ENCODE data around the gene PKDCC. TPM values are rescaled to one million over a fixed set of nuclear protein-coding genes. Genes with fewer than 3 reads are reported as not detected.

PKDCC gene
- total and polyA plus RNA-seq, 2 of the 13 experiments (the other 11 are each of a cell fraction or from before 2014, with no cell fraction given): 52.6 to 58.8 TPM

DNA sequence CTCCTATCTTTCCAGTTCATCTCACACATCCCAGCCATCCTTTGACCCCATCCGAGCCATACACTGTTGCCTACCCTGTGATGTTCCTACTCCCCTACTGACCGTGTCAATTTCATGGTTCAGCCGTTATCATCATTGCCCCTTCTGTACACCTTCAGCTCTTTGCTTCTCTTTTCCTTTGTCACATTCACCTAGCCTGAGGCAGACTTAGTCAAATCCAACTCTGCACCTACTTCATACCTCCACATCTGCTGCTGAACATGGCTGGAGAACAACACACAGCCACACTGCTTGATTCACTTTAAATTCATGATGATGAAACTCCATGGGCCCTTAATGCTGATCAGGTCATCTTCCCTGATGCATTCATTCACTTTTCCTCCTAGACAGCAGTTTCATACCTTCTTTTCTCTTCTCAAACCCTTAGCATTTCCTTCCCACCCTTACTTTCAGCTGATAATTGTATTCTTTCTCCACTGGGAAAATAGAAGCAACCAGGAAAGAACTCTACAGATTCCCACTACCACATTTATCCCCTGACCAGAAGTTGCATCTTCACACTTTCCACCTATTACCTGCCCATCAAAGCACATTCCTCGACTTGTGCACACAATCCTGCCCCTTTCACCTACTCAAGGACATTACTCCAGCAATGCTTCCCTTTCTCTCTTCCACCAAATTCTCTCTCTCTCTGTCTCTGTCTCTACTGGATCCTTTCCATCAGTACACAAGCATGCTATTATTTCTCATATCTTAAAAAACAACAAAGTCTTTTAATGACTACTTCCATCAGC is 59.6 kb downstream of the PKDCC start (continued):
- TF ChIP-seq IKZF5 (CRISPR knock-in tag; IDR thresholded peaks at IDR 0.05): peak; percentile 11; the same call in 1 of the 2 replicates
- TF ChIP-seq KDM6A (CRISPR knock-in tag; IDR thresholded peaks at IDR 0.05; ENCODE audit: low read depth): no peak
- no peak for TF ChIP-seq NFE2 (CRISPR knock-in tag; IDR thresholded peaks at IDR 0.05)
- no peak for TF ChIP-seq HOXA7 (CRISPR knock-in tag; IDR thresholded peaks at IDR 0.05)
- TF ChIP-seq, protein P1, sequence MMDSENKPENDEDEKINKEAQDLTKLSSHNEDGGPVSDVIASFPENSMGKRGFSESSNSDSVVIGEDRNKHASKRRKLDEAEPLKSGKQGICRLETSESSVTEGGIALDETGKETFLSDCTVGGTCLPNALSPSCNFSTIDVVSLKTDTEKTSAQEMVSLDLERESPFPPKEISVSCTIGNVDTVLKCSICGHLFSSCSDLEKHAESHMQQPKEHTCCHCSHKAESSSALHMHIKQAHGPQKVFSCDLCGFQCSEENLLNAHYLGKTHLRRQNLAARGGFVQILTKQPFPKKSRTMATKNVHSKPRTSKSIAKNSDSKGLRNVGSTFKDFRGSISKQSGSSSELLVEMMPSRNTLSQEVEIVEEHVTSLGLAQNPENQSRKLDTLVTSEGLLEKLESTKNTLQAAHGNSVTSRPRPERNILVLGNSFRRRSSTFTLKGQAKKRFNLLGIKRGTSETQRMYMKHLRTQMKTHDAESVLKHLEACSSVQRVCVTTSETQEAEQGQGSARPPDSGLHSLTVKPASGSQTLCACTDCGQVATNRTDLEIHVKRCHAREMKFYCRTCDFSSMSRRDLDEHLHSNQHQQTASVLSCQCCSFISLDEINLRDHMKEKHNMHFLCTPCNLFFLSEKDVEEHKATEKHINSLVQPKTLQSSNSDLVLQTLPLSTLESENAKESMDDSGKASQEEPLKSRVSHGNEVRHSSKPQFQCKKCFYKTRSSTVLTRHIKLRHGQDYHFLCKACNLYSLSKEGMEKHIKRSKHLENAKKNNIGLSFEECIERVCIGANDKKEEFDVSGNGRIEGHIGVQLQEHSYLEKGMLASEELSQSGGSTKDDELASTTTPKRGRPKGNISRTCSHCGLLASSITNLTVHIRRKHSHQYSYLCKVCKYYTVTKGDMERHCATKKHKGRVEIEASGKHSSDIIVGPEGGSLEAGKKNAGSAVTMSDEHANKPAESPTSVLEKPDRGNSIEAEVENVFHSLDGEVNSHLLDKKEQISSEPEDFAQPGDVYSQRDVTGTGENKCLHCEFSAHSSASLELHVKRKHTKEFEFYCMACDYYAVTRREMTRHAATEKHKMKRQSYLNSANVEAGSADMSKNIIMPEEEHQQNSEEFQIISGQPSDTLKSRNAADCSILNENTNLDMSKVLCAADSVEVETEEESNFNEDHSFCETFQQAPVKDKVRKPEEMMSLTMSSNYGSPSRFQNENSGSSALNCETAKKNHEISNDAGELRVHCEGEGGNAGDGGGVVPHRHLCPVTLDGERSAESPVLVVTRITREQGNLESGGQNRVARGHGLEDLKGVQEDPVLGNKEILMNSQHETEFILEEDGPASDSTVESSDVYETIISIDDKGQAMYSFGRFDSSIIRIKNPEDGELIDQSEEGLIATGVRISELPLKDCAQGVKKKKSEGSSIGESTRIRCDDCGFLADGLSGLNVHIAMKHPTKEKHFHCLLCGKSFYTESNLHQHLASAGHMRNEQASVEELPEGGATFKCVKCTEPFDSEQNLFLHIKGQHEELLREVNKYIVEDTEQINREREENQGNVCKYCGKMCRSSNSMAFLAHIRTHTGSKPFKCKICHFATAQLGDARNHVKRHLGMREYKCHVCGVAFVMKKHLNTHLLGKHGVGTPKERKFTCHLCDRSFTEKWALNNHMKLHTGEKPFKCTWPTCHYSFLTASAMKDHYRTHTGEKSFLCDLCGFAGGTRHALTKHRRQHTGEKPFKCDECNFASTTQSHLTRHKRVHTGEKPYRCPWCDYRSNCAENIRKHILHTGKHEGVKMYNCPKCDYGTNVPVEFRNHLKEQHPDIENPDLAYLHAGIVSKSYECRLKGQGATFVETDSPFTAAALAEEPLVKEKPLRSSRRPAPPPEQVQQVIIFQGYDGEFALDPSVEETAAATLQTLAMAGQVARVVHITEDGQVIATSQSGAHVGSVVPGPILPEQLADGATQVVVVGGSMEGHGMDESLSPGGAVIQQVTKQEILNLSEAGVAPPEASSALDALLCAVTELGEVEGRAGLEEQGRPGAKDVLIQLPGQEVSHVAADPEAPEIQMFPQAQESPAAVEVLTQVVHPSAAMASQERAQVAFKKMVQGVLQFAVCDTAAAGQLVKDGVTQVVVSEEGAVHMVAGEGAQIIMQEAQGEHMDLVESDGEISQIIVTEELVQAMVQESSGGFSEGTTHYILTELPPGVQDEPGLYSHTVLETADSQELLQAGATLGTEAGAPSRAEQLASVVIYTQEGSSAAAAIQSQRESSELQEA (CRISPR knock-in tag; IDR thresholded peaks at IDR 0.05; ENCODE audit: not compliant biosample characterization): no peak
- TF ChIP-seq TEAD3 (CRISPR knock-in tag; optimal IDR thresholded peaks at IDR 0.05; ENCODE audit: borderline replicate concordance): peak; percentile 75
- TF ChIP-seq CBX2 (IDR thresholded peaks at IDR 0.05; ENCODE audit: low read depth, low read length): no peak
- no peak for TF ChIP-seq CBX2 (CRISPR knock-in tag; IDR thresholded peaks at IDR 0.05; ENCODE audit: low read depth)
- no peak for TF ChIP-seq ZNF343 (CRISPR knock-in tag; IDR thresholded peaks at IDR 0.05)
- no peak for TF ChIP-seq ZFX (CRISPR knock-in tag; IDR thresholded peaks at IDR 0.05; ENCODE audit: low read depth)
- TF ChIP-seq, protein P2, sequence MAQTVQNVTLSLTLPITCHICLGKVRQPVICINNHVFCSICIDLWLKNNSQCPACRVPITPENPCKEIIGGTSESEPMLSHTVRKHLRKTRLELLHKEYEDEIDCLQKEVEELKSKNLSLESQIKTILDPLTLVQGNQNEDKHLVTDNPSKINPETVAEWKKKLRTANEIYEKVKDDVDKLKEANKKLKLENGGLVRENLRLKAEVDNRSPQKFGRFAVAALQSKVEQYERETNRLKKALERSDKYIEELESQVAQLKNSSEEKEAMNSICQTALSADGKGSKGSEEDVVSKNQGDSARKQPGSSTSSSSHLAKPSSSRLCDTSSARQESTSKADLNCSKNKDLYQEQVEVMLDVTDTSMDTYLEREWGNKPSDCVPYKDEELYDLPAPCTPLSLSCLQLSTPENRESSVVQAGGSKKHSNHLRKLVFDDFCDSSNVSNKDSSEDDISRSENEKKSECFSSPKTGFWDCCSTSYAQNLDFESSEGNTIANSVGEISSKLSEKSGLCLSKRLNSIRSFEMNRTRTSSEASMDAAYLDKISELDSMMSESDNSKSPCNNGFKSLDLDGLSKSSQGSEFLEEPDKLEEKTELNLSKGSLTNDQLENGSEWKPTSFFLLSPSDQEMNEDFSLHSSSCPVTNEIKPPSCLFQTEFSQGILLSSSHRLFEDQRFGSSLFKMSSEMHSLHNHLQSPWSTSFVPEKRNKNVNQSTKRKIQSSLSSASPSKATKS (CRISPR knock-in tag; IDR thresholded peaks at IDR 0.05): no peak
- no peak for TF ChIP-seq ZNF3 (CRISPR knock-in tag; IDR thresholded peaks at IDR 0.05)
- TF ChIP-seq NFRKB (IDR thresholded peaks at IDR 0.05): no peak
- TF ChIP-seq ATF7 (IDR thresholded peaks at IDR 0.05): 0 out of 2 replicates have a peak, but pooled peaks have one; percentile 19
- TF ChIP-seq ATF7 (CRISPR knock-in tag; IDR thresholded peaks at IDR 0.05): no peak
- no peak for TF ChIP-seq REPIN1 (CRISPR knock-in tag; IDR thresholded peaks at IDR 0.05; ENCODE audit: borderline replicate concordance, low read depth)
- peak; percentile 34; the same call in 1 of the 2 replicates for TF ChIP-seq SALL1 (CRISPR knock-in tag; IDR thresholded peaks at IDR 0.05)
- TF ChIP-seq SNRNP70 (IDR thresholded peaks at IDR 0.05; ENCODE audit: low read depth, low read length): no peak

Measured in HepG2 (cell line).